Subcutaneous abdominal adipose tissue (tissue), 5 donors: ENCODE results near the gene MRTFA.
A peak's percentile ranks its signal among the peaks of the same experiment; 100 is the strongest.

ENCODE experiments used
- H3K27ac ChIP-seq: one replicate; pipeline ENCODE4 v1.7.0; 2013; ENCODE audit warnings: low read depth, mild to moderate bottlenecking, inconsistent platforms, low read length, moderate library complexity
- H3K27me3 ChIP-seq, 5 donors: one replicate each; pipeline ENCODE4 v1.7.0; 2013; ENCODE audit warnings: low read length in 5 of 5, inconsistent platforms in 1 of 5; ENCODE audit not compliant: control insufficient read depth in 5 of 5, insufficient read depth in 4 of 5
- H3K36me3 ChIP-seq, 5 donors: one replicate each; pipeline ENCODE4 v1.7.0; 2013; ENCODE audit warnings: low read length in 5 of 5; ENCODE audit not compliant: control insufficient read depth in 5 of 5, insufficient read depth in 5 of 5
- H3K4me1 ChIP-seq, 5 donors: one replicate each; pipeline ENCODE4 v1.7.0; 2013; ENCODE audit warnings: low read length in 5 of 5, mild to moderate bottlenecking in 3 of 5, moderate library complexity in 1 of 5; ENCODE audit not compliant: control insufficient read depth in 5 of 5, insufficient read depth in 5 of 5
- H3K4me3 ChIP-seq, 5 donors: one replicate each; pipeline ENCODE4 v1.7.0; 2013; ENCODE audit warnings: low read length in 5 of 5, low read depth in 1 of 5
- H3K9ac ChIP-seq, 5 donors: one replicate each; pipeline ENCODE4 v1.7.0; 2013; ENCODE audit warnings: low read length in 5 of 5, mild to moderate bottlenecking in 4 of 5, moderate library complexity in 3 of 5
- H3K9me3 ChIP-seq, 5 donors: one replicate each; pipeline ENCODE4 v1.7.0; 2013; ENCODE audit warnings: low read length in 5 of 5; ENCODE audit not compliant: control insufficient read depth in 5 of 5
- donor health status: healthy.
- donor health status: healthy.
- donor health status: healthy.
- donor health status: healthy.
- donor health status: healthy.

The MRTFA gene

DNA sequence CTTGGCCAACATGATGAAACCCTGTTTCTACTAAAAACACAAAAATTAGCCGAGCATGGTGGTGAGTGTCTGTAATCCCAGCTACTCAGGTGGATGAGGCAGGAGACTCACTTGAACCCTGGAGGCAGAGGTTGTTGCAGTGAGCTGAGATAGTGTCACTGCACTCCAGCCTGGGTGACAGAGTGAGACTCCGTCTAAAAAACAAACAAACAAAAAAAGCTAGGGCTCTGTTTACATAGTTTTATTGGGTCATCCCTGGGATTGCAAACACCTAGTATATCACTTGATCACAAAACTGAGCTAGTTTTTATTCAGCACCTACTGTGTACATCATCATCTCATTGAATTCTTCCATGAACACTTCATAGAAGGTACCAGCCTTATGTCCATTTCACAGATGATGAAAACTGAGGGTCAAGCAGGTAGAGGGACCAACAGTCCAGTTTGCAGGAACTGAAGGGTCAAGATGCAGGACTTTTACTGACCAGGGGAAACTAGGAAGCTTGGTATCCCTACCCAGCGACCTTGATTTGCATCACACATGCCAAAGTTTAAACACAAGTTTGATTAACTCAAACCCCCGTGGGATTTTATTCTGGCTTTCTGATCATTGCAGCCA lies 9.2 kb upstream of the MRTFA start:
- Histone ChIP-seq H3K9me3 (no peaks in the 10 kb centered on the region), H3K36me3 (no peaks in the 10 kb centered on the region), H3K4me3 (no peak overlapping the region), H3K27me3 (no peaks in the 10 kb centered on the region), H3K9ac (no peak overlapping the region), H3K4me1 (no peaks in the 10 kb centered on the region), H3K27ac (no peak overlapping the region)

DNA sequence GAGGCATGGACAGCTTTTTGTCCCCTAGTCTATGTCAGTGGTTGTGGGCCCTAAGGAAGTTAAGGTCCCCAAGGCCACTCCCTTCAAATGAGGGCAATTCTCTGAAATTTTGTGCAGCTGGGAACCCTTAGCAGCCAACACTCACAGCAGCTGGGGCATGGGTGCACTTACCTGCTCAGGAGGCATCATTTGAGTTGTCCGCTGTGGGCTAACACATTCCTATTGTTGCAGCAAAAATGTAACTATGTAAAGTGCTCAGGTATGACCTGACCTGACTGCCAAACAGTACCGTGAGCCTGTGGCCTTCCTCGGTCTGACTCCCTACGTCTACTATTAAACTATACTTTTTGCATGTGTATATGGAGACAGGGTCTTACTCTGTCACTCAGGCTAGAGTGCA lies 5.8 kb upstream of the MRTFA start:
- no peak overlapping the region for H3K27ac ChIP-seq
- peaks cover 0 to 10% (median 8%) of the 10 kb centered on the region in 5 donors for H3K4me1 ChIP-seq
- H3K9me3 ChIP-seq: no peaks in the 10 kb centered on the region
- H3K9ac ChIP-seq: no peak overlapping the region
- no peaks in the 10 kb centered on the region for H3K36me3 ChIP-seq
- no peak overlapping the region for H3K4me3 ChIP-seq
- no peaks in the 10 kb centered on the region for H3K27me3 ChIP-seq

DNA sequence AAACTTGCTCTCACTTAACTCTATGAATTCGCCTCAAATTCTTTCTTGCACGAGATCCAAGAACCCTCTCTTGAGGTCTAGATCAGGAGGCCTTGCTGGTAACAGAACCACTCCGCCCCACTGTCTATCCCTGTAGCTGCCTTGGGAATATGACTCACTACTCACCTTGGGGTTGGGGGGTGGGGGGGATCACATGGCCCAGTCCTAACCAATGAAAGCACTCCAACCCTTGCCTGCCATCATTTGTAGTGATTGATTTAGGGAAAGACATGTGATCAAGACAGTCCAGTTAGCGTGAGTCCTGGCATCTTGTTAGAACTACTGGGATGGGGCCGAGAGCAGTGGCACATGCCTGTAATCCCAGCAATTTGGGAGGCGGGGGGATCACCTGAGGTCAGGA lies 4.8 kb upstream of the MRTFA start:
- H3K36me3 ChIP-seq: no peaks in the 10 kb centered on the region
- H3K9ac ChIP-seq: no peak overlapping the region
- H3K4me1 ChIP-seq: peaks cover 0 to 13% (median 10%) of the 10 kb centered on the region in 5 donors
- H3K27me3 ChIP-seq: no peaks in the 10 kb centered on the region
- H3K4me3 ChIP-seq: no peak overlapping the region
- no peak overlapping the region for H3K27ac ChIP-seq
- H3K9me3 ChIP-seq: no peaks in the 10 kb centered on the region

DNA sequence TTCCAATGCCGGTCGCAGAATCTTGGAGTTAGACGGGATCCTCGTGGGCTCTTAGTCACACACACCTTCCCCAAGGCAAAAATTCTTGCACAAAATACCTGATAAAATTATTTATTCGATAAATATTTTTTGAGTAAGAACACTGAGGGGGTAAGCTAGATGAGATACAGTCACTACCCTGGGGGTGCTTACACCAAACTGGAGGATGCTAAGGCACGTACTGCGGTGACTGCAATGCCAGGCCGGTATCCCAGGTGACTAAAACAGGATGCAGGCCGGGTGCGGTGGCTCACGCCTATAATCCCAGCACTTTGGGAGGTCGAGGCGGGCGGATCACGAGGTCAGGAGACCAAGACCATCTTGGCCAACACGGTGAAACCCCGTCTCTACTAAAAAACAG lies 1.7 kb upstream of the MRTFA start:
- H3K9me3 ChIP-seq: no peaks in the 10 kb centered on the region
- H3K27me3 ChIP-seq: no peaks in the 10 kb centered on the region
- no peaks in the 10 kb centered on the region for H3K36me3 ChIP-seq
- peaks cover 5 to 34% (median 30%) of the 10 kb centered on the region in 5 donors for H3K4me1 ChIP-seq
- peak overlapping the region in 1 of 5 donors; percentile 85 for H3K4me3 ChIP-seq
- H3K9ac ChIP-seq: no peak overlapping the region
- H3K27ac ChIP-seq: no peak overlapping the region

DNA sequence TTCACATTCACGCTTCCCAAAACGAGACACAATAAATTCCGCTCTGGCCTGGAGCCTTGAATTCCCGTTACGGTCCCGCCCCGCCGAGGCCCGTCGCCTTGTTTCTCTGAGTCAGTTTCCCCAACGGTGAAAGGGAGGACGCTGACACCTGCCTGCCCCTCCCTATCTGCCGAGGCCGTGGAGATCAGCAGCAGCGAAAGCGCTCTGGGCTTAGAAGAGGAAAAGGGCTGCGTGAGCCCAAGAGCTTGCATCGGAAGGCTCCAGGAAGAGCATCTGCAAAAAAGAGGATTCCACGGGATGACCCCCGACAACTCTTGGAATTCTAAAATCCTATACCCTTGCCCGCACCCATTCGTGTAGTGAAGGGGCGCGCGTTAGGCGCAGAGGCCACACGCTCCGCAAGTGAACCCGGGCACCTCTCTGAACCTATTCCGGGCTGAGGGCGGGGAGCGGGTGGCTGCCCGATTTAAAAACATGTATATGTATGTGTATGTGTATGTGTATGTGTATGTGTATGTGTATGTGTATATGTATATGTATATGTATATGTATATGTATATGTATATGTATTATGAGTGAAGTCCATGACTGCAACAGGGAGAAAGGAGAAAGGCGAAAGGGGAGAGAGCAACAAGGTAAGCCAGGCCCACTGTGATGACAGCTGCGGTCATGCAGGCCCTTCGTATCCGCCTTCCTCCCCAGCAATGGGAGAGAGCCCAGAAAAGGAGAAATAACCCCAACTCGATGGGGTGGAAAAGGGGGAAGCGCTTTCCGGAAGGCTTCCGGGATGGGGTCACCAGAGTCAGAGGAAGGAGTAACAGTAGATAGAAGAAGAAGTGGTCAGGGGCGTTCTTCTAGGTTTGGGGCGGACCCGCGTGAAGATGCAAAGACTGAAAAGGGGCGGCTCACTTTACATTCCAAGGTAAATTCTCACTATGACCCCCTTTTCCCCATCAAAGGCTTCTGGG lies 948 bp upstream of the MRTFA start:
- peak overlapping the region; percentile 78 to 96 (median 86) for H3K4me3 ChIP-seq
- H3K4me1 ChIP-seq: peaks cover 5 to 34% (median 33%) of the 10 kb centered on the region in 5 donors
- H3K27ac ChIP-seq: peak overlapping the region; percentile 88
- no peaks in the 10 kb centered on the region for H3K9me3 ChIP-seq
- H3K27me3 ChIP-seq: no peaks in the 10 kb centered on the region
- H3K36me3 ChIP-seq: no peaks in the 10 kb centered on the region
- H3K9ac ChIP-seq: peak overlapping the region; percentile 75 to 97 (median 88)

DNA sequence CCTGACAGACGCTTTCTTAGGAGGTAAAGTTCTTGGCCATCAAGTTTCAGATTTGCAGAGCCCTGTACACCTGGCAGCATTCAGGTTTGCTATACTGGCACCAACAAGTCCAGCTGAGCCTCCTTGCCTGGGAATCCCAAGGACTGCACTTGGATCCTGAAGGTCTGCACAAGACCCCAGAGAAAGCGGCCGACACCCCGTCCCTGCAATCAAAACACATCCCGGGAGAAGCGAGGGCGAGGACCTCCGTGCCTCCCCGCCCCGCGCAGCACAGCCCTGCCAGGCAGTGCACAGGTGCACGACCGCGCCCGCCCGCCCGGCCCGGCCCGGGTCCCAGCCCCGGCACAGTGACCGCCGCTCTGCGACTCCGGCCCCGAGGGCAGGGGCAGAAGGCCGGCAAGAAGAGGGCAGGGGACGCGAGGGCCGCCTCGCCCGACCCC lies 559 bp downstream of the MRTFA start:
- peak overlapping the region; percentile 8 to 89 (median 86) for H3K9ac ChIP-seq
- H3K4me1 ChIP-seq: peaks cover 5 to 34% (median 33%) of the 10 kb centered on the region in 5 donors
- peak overlapping the region; percentile 88 for H3K27ac ChIP-seq
- H3K27me3 ChIP-seq: no peaks in the 10 kb centered on the region
- no peaks in the 10 kb centered on the region for H3K9me3 ChIP-seq
- no peaks in the 10 kb centered on the region for H3K36me3 ChIP-seq
- peak overlapping the region; percentile 72 to 91 (median 86) for H3K4me3 ChIP-seq

DNA sequence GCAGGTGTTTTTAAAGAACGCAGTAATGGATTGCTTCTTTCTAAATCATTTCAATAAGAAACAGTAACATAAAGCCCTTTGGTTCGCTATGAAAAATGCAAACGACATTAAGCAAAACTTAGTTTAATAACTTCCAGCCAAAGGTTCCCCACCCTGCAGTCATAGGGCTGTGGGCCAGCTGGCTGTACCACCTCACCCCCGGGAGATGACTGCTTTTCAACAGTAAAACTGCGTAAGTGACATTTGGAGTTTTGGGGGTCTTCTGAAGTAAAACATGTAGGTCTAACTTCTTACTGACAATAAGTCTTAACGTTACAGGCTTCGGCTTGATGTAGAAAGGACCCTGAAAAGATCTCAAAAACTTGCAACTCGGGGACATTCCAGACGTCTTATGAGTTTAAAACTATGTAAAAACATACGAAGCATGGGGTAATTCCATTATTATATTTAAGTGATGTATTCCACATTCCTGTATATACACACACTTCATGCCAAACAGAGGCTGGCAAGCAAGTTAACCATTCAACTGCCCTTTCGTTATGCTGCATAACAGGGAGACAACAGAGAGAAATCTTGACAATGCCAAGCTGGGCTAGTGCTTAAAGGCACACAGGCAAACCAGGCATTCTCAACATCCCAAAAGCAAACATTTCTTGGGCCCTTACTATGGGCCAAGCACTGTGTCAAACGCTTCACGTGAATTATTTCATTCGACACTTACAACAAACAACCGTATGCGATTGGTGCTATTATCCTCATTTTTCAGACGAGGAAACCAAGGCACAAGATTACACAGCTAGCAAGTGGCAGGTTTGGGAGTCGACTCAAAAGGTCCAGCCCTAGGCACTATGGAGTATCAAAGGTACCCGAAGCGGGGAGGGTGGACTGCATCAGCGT lies 1.2 kb downstream of the MRTFA start:
- H3K9me3 ChIP-seq: no peaks in the 10 kb centered on the region
- H3K36me3 ChIP-seq: no peaks in the 10 kb centered on the region
- H3K27ac ChIP-seq: peak overlapping the region; percentile 88
- no peaks in the 10 kb centered on the region for H3K27me3 ChIP-seq
- H3K9ac ChIP-seq: peak overlapping the region; percentile 8 to 89 (median 86)
- peaks cover 5 to 34% (median 33%) of the 10 kb centered on the region in 5 donors for H3K4me1 ChIP-seq
- peak overlapping the region; percentile 72 to 91 (median 86) for H3K4me3 ChIP-seq

DNA sequence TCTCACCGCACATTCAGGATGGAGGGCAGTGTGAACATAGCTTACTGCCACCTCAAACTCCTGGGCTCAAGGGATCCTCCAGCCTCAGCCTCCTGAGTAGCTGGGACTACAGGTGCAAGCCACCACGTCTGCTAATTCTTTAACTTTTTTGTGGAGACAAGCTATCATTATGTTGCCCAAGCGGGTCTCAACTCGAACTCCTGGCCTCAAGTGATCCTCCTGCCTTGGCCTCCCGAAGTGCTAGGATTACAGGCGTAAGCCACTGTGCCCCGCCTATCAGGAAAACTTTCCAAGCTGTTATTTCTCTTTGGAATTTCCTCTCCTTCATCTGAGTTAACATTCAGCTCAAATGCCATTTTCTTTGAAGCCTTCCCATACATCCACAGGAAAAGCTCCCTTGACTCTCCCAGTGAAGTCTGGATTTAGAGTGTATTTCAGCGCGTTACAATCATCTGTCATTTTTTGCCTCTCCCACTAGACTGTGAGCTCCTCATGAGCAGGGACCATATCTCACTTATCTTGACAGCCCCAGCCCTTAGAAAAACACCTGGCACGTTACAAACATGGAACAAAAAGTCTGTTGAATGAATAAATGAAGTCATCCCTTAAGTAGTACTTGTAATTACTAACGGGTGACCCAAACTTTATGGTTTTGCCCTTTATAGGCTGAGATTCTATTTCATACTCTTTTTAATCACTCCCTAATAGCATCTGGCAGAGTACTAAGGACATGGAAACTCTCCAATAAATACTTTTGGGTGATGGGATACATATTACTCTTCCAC lies 2.2 kb downstream of the MRTFA start:
- H3K4me1 ChIP-seq: peaks cover 5 to 34% (median 33%) of the 10 kb centered on the region in 5 donors
- H3K9me3 ChIP-seq: no peaks in the 10 kb centered on the region
- H3K27ac ChIP-seq: no peak overlapping the region
- H3K9ac ChIP-seq: peak overlapping the region in 3 of 5 donors; percentile 7 to 78 (median 33)
- no peaks in the 10 kb centered on the region for H3K27me3 ChIP-seq
- H3K36me3 ChIP-seq: no peaks in the 10 kb centered on the region
- H3K4me3 ChIP-seq: peak overlapping the region in 4 of 5 donors; percentile 12 to 91 (median 87)

DNA sequence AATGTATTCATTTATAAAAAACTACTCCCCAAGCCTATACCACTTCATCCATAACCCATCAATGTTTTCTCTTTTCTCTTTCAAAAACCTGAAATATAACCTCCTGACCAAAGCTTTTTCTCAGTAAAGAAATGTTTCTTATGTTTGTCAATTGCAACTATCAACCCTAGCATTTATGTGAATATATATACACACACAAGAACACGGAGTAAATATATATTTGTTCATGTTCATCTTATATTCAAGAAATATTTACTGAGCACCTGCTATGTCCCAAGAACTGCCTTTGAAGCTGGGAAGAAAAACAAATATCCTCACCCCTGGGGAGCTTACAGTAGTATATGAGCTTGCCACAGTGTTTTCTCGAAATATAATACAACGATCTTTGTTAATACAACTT lies 3.5 kb downstream of the MRTFA start:
- Histone ChIP-seq H3K36me3 (no peaks in the 10 kb centered on the region), H3K27ac (no peak overlapping the region), H3K27me3 (no peaks in the 10 kb centered on the region), H3K4me1 (peaks cover 5 to 37% (median 34%) of the 10 kb centered on the region in 5 donors), H3K9ac (no peak overlapping the region), H3K9me3 (no peaks in the 10 kb centered on the region), H3K4me3 (no peak overlapping the region)
